Stromal cell of bone marrow (primary cell): ENCODE data around the gene CLASP1.

Source experiments
- DNase-seq: peaks from one replicate; pipeline ENCODE4 v3.0.0-alpha.2; 2012; ENCODE audit warnings: low read depth

CLASP1 gene

DNA sequence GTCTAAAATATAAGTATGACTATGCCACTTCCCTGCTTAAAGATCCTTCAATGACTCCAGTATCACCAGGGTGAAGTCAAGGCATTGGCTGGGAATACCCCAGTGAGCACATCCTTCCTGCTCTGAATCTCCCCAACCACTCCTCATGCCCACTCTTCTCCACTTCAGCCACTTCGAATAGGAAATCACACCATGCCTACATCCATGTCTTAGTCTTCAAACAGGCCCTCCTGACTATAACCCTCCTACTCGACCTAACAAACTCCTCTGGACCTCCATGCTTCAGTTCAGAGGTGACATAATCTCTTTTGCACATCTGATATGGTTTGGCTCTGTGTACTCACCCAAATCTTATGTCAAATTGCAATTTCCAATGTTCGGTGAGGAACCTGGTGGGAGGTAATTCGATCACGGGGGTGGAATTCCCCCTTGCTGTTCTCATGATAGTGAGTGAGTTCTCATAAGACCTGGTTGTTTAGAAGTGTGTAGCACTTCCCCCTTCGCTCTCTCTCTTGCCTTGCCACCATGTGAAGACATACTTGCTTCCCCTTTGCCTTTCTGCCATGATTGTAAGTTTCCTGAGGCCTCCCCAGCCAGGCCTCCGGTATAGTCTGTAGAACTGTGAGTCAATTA is 276.4 kb downstream of the CLASP1 start:
- no peak for DNase-seq

DNA sequence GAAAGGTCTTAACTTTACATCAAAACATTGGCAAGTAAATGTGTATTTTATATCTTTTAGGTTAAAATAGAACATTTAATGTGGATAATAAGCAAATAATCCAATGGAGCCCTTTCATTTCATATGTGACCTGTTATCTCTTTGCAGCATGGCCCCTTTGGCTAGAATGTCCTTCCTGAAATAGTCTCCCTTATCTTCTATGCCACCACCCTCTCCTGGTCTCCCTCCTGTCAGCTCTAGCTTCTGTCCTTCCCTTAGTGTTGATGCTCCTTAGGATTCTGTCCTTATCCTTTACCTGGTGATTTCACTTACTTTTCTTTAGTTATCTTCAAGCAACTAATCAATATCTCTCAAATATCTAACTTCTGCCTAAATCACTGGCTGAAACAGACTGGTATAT is 277.2 kb downstream of the CLASP1 start:
- no peak for DNase-seq

DNA sequence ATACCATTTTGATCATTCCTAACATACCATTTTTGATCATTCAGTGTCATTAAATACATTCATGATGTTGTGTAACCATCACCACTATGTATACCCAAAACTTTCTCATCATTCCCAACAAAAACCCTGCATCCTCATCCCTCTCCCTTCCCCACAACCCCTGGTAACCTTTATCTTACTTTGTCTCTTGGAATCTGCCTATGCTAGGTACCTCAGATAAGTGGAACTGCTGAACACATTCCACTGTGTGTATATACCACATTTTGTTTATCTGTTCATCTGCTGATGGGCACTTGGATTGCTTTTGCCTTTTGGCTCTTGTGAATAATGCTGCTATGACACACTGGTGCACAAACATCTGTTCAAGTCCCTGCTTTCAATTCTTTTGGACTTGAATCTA is 280.4 kb downstream of the CLASP1 start:
- no peak for DNase-seq

DNA sequence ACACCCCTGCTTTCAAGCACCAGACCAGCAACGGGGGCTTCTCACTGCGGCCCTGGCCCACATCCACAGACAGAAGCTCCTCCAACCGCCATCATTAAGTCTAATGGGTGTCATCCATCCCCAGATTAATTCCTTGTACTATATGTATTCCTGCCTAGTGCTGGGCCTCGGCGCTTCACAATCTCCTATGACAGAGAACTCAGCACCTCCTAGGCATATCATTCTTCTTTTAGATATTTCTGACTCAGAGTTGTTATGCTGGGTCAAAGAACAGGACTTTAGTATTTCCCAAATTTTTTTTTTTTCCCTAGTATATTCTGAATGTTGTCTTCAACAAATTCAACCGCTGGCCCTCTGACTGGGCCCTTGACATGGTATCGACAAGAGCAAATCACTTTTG is 281.1 kb downstream of the CLASP1 start:
- DNase-seq = no peak

DNA sequence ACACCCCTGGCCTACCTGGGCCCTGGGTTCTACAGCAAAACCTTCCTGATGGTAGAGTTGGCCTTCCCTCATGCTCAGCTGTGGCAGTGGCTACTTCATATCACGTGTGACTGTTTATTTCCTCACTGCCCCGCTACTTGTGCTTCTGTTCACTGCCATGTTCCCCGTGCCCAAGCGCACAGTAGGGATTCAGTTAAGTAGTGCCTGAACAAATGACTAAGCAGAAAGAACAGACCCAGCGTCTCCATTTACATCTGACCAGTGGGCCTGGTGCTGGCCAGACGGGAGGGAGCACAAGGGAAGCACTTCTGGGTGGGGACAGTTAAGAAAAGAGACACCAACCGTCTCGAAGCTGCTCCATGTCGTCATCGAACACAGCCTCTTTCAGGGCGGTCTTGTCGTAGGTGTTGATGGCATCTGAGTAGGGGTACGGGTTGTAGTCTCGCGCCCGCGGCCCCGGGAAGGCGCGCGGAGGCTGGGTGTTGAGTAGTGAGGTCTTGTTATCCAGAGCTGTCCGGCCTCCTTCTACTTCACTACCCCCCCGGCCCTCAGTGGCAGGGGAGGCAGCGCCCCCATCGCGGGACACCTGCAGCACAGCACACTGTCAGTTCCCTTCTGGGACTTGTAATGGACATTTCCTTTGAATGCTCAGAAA is 281.9 kb downstream of the CLASP1 start:
- DNase-seq = no peak

DNA sequence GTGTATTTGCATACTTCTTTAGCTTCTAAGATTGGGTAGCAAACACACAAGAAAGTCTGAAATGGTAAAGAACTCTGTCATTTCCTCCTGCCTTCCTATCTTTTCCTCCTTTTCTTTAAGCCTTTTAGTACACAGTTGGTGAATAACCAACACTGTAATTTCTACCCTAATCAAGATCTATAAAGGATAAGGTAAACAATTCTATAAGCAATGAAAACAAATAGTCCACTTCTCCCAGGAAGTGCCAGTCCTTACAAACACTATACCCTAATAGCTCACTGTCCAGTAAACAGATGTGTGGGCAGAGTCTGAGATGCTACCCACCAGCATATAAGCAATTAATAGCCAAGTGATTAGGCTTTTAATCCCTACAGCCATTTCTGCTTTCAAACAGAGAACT is 283.2 kb downstream of the CLASP1 start:
- no peak for DNase-seq

DNA sequence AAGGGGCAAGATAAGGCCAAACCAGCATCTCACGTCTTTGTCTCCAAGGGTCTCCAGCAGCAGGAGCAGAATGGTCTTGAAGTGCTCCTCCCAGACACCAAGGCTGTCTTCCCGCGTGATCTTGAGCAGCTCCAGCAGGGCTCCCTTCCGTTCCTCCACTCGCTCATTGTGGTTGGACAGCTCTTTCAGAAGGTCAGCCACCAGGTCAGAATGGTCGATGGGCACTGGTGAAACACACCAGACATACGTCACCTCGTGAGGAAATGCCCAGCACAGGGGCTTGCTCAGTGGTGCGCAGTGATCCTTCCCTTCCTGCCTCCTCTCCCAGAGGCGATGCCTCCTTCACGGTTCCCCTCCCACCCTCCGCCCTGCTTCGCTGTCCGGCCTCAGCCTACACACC is 284.2 kb downstream of the CLASP1 start:
- no peak for DNase-seq

DNA sequence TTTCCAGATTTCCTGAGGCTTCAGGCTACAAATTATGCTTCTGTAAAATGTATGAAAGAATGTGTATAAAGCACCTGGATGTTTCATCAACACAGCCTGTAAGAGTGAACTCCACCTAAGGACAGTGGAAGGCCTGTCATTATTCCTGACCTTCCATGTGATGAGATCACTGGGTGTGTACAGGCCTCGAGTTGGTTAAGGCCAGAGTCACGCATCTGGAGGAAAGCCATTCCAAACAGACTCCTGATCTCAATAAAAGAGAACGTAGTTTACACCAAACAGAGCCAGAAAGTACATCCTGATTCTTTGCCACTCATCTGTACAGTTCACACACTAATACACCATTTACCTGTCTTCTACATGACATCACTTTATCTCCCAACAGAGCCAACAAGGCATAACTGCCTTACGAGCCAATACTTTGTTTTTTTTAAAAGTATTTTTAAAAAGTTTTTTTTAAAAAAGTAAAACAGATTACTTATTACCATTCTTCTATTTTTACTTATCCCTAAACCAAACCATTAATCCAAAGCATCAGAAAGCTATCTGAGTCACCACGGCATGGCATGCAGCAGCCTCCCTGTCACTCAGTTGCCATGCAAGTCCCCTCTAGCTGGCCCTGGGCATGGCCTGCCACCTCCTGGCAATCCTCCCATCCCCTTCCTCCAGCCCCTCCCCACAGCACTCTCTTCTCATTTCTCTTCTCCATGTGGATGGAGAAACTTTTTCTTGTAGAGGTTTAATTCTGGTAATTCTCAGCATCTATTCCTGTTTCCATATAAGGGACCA is 285.4 kb downstream of the CLASP1 start:
- peak; percentile 79 for DNase-seq

DNA sequence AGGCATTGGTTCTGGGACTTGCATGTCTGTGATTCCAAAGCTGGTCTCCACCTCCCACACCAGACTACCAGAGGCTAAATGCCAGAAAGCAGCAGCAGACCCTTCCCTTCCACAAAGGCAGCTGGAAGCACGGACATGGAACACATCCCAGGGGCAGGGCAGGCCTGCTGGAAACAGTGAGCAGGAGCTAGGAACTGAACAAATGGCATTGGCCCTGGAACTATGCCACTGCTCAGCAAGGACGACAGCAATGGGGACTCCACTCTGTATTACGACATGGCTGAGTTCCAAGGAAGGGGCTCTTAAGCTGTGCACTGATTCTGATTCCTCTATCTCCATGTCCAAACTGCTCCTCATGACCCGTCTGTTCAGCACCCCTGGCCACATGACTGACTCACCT is 286.5 kb downstream of the CLASP1 start:
- DNase-seq = no peak

DNA sequence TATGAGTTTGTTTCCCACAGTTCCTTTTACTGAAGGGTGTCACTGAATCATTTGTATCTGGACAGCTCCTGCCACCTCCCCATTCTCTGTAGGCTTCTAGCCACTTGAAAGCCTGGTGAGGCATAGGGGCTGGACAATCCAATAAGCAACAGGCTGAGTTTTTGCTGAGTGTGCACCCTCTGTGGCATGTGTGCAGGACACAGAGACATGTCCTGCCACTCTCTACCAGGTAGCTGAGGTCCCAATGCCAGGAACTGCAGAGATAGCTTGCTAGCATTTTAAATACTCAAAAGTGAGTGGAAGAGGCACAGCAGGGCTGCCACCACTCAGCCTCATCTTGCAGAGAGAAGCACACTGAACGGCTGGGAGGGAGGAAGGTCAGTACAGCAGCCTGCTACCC is 287.0 kb downstream of the CLASP1 start:
- DNase-seq = no peak

DNA sequence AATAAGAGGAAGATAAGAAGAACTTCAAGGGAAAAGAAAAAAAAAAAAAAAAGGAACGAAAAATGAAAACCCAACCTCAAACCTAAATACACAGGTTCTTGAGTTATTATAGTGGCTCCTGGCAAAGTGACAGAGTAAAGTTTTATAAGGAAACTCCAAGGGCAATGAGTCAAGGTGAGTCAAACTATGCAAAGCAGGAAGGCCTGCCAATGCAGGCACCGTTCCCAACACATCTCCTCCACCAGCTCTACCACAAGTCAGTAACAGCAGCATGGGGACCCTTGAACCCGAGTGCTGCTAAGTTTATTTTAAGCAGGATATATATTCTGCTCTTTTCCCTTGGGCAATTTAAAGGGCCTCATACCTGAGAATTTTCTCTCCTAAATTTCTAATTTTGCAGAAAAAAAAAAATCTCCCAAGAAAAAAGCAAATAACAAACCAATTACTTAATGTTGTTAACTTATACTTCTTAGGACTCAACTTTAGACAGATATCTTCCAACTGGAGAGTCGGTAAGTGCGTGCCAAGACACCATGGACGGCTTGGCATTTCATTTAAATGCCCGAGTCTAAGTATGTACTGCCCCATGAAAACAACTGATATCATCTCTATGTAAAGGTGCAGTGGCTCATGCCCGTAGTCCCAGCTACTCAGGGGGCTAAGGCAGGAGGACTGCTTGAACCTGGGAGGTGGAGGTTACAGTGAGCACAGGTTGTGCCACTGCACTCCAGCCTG is 288.5 kb downstream of the CLASP1 start:
- DNase-seq = peak; percentile 55

DNA sequence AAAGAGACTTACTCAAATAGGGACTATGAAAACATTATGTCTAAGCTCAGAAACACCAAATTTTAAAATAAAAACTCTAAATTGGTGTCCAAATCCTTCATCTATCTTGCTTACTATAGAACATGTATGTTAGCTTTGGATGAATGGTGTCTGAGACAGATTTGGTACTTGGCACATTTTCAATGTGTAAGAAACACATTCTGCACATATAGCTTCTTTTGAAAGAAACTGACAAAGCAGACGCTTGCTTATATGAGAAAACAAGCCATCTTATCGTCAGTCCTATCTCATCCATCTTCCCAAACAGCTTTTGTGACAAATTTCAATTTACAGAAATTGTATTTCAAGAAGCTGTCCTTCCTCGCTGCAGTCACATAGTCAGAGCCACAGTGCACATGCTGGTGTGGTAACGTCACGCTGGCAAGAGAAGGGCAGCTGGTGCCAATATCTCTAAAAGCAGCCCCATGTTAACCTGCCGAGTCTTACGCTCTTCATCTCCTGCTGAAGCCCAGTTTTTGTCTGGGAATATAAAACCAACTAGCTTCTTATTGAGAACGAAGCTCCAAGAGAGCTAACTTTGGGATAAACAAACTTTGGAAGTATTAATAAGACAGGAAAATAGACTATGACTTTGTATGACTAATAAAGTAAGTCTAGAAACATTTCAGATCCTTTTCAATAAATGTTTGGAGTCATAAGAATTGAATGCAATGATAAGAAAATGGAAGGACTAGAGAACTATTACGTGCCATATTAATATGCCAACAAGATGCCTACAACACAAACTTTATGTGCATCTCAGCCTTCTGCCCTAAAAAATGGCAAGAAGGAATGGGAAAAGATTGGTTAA is 289.3 kb downstream of the CLASP1 start:
- no peak for DNase-seq

DNA sequence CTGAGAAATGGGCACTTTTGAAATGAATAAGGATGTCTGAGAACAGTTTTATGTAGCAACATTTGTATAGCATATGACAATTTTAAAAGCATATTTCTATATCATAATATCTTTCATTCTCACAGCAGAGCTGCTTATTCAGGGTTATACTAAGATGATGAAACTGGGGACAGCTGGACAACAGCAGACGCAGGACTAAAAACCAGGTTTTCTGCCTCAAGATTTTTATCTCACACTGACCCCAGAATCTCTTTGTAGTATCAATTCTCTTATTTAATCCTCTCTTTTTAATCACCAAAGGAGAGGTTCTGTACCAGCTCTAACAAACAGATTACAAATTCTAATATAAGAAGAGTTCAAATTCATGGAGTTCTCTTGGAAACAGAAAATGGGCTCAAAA is 290.1 kb downstream of the CLASP1 start:
- DNase-seq = no peak

DNA sequence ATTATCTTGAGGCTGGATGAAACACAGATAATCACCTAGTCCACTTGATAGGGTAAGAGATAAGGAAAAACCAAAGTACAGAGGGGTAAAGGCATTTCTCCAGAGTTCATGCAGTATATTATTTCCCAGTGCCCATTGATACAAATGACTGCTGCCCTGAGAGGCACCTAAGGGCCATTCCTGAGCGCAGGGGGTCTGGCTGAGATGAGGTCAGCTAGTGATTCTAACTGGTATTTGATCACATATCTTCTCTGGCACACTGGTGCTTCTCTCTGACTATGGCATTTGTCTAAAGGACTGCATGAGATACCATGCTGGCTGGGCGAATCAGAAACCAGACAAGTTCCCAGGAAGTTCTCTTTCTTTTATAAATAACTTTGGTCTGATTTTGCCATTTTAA is 291.0 kb downstream of the CLASP1 start:
- DNase-seq = no peak

DNA sequence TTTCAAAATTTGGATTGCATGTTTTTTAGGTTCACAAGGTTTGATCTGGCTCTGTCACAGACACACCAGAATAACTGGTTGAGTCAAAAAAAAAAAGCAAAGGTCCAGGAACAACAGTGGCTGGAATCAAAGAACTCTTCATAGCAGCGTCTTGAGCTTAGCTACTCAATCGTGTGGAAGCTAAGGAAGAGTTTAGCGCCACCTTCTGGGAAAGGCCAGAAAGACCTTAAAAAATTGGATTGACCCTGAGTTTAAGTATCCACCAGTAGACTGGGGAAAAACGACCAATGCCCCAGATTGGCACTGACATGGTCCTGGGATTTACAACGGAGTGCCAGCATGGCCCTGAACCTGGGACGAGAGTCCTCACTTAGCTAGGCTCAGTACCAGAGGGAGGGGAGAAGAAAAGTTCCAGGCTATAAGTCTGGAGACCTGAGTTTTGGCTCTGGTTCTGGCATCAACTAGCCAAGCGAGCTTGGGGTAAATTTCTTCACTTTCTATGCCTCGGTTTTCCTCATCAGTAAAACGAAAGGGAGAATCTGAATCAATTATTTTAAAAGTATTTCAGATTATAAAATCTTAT is 293.1 kb downstream of the CLASP1 start:
- DNase-seq = peak; percentile 58

DNA sequence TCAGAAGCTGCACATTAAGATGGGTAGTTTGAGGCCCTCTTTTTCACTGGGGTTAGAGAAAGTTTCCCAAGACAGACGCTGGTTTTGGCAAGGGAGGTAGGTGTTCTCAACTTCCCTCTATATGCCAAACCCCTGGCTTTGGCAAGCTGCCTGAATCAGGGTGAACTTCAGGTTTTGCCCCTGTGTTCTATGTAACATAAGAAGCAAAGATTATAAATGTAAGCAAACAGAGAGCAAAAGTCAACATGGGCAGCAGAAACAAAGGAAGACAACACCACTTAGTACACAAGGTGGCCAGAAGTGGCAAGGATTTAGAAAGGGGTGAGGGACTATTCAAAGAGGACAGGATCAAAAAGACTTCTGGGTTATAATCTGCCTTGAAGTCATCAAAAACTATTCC is 293.8 kb downstream of the CLASP1 start:
- no peak for DNase-seq

DNA sequence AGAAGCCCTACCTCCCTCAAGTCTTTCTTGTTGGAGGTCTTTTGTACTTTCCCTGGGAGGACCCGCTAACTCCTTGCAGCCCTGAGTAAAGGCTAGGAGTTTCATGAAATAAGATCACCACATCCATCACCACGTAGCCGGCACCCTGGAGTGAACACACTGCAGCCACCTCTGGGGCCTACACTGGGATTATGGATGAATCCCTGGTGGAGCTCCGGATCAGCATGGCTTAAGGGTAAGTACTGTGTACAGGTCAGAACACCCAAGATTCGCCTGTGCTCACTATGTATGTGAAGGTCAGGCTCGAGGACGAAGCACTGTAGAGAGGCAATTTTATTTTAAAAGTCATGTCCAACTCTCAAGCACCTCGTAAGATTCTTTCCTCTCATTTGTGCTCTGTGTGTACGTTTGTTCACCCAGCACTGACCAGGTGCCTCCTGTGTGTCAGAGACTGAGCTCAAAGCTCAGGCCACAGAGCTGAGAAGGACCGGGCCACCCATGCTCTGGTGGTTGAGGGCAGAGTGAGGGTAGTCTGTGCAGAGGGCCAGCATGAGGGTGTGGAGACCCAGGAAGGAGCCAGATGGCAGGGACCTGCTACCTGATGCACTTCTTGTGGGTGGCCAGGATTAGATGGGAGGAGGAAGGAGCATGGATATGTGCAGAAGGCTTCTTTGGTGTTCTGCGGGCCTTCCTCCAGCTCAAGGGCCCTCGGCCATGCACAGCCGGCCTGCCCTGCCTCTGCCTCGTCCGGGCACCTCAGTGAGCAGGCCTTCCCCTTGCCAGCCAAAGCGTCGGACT is 297.5 kb downstream of the CLASP1 start:
- no peak for DNase-seq

DNA sequence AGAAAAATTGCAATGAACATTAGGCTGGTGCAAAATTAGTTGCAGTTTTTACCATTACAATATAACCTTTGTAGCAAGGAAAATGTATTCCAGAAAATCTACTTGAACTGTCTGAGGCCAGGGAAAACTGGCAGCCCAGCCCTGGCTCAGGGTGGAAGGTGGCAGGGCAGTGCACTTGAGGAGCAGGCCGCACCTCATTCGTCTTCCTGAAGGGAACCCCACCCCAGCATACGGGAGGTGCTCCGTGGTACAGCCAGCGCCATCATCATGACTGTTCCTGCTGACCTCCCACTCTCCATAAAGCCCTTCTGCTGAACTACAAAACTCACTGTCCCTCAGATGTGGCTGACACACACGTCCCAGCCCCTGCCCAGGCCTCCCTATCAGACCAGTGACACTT is 298.4 kb downstream of the CLASP1 start:
- DNase-seq = no peak

DNA sequence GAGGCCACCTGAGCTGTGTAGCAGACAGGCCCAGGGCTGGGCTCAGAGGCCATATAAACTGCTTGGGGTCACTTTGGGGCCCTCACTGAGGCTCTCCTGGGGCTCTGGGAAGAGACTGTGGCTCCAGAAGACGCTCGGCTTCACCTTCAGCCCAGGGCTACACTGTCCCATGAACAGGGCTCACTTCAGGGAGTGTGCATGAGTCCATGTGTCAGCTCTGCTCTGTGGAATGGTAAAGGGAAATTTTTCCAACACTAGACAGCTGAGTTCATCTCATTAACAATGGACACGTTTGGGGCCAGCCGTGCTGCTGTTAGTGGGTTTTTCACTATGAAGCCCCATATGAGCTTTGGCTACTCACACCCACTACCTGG is 298.9 kb downstream of the CLASP1 start:
- DNase-seq = no peak

DNA sequence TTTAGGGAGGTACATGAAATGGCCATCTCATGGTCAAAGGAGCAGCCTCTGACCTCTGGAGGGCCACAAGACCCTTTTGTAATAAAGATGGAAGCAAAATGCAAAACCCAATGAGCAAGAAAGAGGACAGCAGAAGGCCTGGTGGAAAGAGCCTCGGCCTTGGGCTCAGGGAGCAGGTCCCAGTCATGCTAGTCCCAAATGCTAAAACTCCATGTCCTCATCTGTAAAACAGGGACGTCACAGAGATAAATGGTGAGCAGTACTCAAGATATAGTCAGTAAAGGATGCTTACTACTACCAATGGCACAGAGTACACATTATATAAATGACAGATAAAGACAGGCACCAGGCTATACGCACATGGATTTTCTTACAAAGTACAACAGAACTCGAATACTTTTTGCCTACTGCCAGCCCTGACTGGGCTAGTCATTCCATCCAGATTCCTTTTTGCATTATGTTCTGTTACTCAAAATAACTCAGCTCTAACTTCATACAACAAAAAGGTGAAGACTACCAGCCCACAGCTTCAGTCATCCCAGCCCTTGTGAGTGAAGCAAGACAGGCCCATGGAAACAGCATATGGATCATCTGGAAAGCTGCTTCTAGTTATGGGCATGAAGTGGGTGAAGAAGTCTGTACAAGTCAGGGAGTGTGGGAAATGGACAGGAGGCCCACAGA is 299.4 kb downstream of the CLASP1 start:
- no peak for DNase-seq
